PC-3 (cell line): ENCODE data around the gene ADIG.

ENCODE experiments used
- CTCF ChIP-seq: fragments of 300-600 bp; sonication (generic); conservative IDR thresholded peaks from 2 replicates; pipeline ENCODE4 v1.5.1; 2017; ENCODE audit warnings: antibody characterized with exemption, low read depth, mild to moderate bottlenecking, low read length
- EZH2 ChIP-seq: fragments of 300-600 bp; sonication (generic); IDR thresholded peaks from one replicate; pipeline ENCODE4 v1.6.1; 2017; ENCODE audit warnings: antibody characterized with exemption, mild to moderate bottlenecking, low read length; ENCODE audit not compliant: unreplicated experiment

- TF ChIP-seq CTCF (no peak), EZH2 (no peak)
These were observed 23.9 kb downstream of the ADIG start for GRCh38 chr20:38604873-38605303.
